SU-DHL-6 (cell line): ENCODE measurements around the gene ARMC3.

Experiments used
- H2AFZ ChIP-seq: fragments of 200-600 bp; sonication (generic); 2 replicates; pipeline ENCODE4 v1.6.1; 2014; ENCODE audit warnings: low read depth, mild to moderate bottlenecking, moderate library complexity, mixed read lengths, antibody characterized with exemption, low read length; ENCODE audit not compliant: severe bottlenecking
- H3F3A ChIP-seq: fragments of 200-600 bp; shearing (Covaris generic); 2 replicates; pipeline ENCODE4 v1.6.0; 2016; ENCODE audit warnings: antibody characterized with exemption, mild to moderate bottlenecking; ENCODE audit not compliant: insufficient read depth
- H3K27ac ChIP-seq: fragments of 200-600 bp; sonication (generic); 2 replicates; pipeline ENCODE4 v1.5.1; 2016; ENCODE audit warnings: low read depth, mild to moderate bottlenecking, low read length, moderate library complexity, mixed read lengths
- H3K27me3 ChIP-seq: fragments of 200-600 bp; sonication (generic), shearing (Covaris generic); 2 replicates; pipeline ENCODE4 v1.6.0; 2014; ENCODE audit warnings: mild to moderate bottlenecking, low read length
- H3K36me3 ChIP-seq: fragments of 200-600 bp; sonication (generic); 2 replicates; pipeline ENCODE4 v1.6.1; 2014; ENCODE audit warnings: mild to moderate bottlenecking, low read length, mixed read lengths
- H3K4me2 ChIP-seq: fragments of 300-600, 200-600 bp; shearing (Covaris generic), sonication (generic); 2 replicates; pipeline ENCODE4 v1.6.0; 2014; ENCODE audit warnings: low read length, low read depth, mild to moderate bottlenecking; ENCODE audit not compliant: poor library complexity, severe bottlenecking
- H3K4me3 ChIP-seq: fragments of 200-600 bp; sonication (generic); 2 replicates; pipeline ENCODE4 v1.5.1; 2014; ENCODE audit warnings: antibody characterized with exemption, low read length, mild to moderate bottlenecking, mixed read lengths; ENCODE audit not compliant: insufficient read depth, poor library complexity, severe bottlenecking
- H3K79me2 ChIP-seq: fragments of 200-600 bp; sonication (generic); 2 replicates; pipeline ENCODE4 v1.6.1; 2014; ENCODE audit warnings: mild to moderate bottlenecking, low read length, moderate library complexity; ENCODE audit not compliant: insufficient read depth
- H3K9ac ChIP-seq: fragments of 200-600 bp; sonication (generic); 2 replicates; pipeline ENCODE4 v1.7.0; 2014; ENCODE audit warnings: mild to moderate bottlenecking, low read length
- H3K9me2 ChIP-seq: fragments of 200-600 bp; sonication (generic); replicated peaks from 2 replicates; pipeline ENCODE4 v1.6.1; 2014; ENCODE audit warnings: low read length; ENCODE audit not compliant: insufficient read depth
- H3K9me3 ChIP-seq: fragments of 200-600 bp; sonication (generic); 2 replicates; pipeline ENCODE4 v1.6.1; 2014; ENCODE audit warnings: low read length, mixed read lengths; ENCODE audit not compliant: insufficient read depth
- H4K20me1 ChIP-seq: fragments of 200-600 bp; sonication (generic); 2 replicates; pipeline ENCODE4 v1.6.1; 2014; ENCODE audit warnings: low read depth, mild to moderate bottlenecking, antibody characterized with exemption, low read length, moderate library complexity, mixed read lengths
- CTCF ChIP-seq: fragments of 200-600 bp; sonication (generic); IDR thresholded peaks from one replicate; pipeline ENCODE4 v1.5.1; 2017; ENCODE audit warnings: antibody characterized with exemption, mild to moderate bottlenecking, low read length, moderate library complexity; ENCODE audit not compliant: insufficient read depth, poor library complexity, severe bottlenecking
- EZH2phosphoT487 ChIP-seq: fragments of 200-600 bp; sonication (generic), shearing (Covaris generic); conservative IDR thresholded peaks from 2 replicates; pipeline ENCODE4 v1.6.1; 2018; ENCODE audit warnings: mild to moderate bottlenecking, antibody characterized with exemption, low read length, moderate library complexity, mixed read lengths

ARMC3 gene

GRCh38 chr10:23038172-23038571, 110.3 kb downstream of the ARMC3 start:
- Histone ChIP-seq H3K9ac (no peak overlapping the region), H3K4me2 (no peak overlapping the region), H3K27ac (no peak overlapping the region), H3K79me2 (no peaks in the 10 kb centered on the region), H3F3A (no peaks in the 10 kb centered on the region), H3K9me2 (no peaks in the 10 kb centered on the region), H3K36me3 (no peaks in the 10 kb centered on the region), H3K4me3 (no peak overlapping the region), H3K9me3 (no peaks in the 10 kb centered on the region), H3K27me3 (no peaks in the 10 kb centered on the region), H4K20me1 (no peaks in the 10 kb centered on the region), H2AFZ (no peak overlapping the region)
- TF ChIP-seq CTCF (no peak), EZH2phosphoT487 (no peak)

GRCh38 chr10:23040002-23040401, 112.1 kb downstream of the ARMC3 start:
- Histone ChIP-seq H3K9me3 (no peaks in the 10 kb centered on the region), H3K4me2 (no peak overlapping the region), H3K79me2 (no peaks in the 10 kb centered on the region), H3K27ac (no peak overlapping the region), H3K9me2 (no peaks in the 10 kb centered on the region), H3K36me3 (no peaks in the 10 kb centered on the region), H3K9ac (no peak overlapping the region), H4K20me1 (no peaks in the 10 kb centered on the region), H2AFZ (no peak overlapping the region), H3K4me3 (no peak overlapping the region), H3K27me3 (no peaks in the 10 kb centered on the region), H3F3A (no peaks in the 10 kb centered on the region)
- TF ChIP-seq EZH2phosphoT487 (no peak), CTCF (no peak)

- no peaks in the 10 kb centered on the region for H3K27me3 ChIP-seq
- H3K79me2 ChIP-seq, result no peaks in the 10 kb centered on the region
Measured at GRCh38 chr10:23046027-23046426, 118.2 kb downstream of the ARMC3 start.

More at GRCh38 chr10:23046027-23046426, 118.2 kb downstream of the ARMC3 start:
- Histone ChIP-seq H2AFZ (no peak overlapping the region), H3K27ac (no peak overlapping the region), H3K9me3 (no peaks in the 10 kb centered on the region), H3F3A (no peaks in the 10 kb centered on the region), H3K4me3 (no peak overlapping the region), H4K20me1 (no peaks in the 10 kb centered on the region), H3K36me3 (no peaks in the 10 kb centered on the region), H3K9ac (no peak overlapping the region), H3K4me2 (no peak overlapping the region), H3K9me2 (no peaks in the 10 kb centered on the region)
- TF ChIP-seq EZH2phosphoT487 (no peak), CTCF (no peak)
